Measurements from ENCODE around the gene YPEL3.
"Not testable (repeated sequence)": the region's sequence is repeated elsewhere in the genome, so short reads cannot be mapped to it uniquely, and the experiment has no call there.

Gene YPEL3

DNA sequence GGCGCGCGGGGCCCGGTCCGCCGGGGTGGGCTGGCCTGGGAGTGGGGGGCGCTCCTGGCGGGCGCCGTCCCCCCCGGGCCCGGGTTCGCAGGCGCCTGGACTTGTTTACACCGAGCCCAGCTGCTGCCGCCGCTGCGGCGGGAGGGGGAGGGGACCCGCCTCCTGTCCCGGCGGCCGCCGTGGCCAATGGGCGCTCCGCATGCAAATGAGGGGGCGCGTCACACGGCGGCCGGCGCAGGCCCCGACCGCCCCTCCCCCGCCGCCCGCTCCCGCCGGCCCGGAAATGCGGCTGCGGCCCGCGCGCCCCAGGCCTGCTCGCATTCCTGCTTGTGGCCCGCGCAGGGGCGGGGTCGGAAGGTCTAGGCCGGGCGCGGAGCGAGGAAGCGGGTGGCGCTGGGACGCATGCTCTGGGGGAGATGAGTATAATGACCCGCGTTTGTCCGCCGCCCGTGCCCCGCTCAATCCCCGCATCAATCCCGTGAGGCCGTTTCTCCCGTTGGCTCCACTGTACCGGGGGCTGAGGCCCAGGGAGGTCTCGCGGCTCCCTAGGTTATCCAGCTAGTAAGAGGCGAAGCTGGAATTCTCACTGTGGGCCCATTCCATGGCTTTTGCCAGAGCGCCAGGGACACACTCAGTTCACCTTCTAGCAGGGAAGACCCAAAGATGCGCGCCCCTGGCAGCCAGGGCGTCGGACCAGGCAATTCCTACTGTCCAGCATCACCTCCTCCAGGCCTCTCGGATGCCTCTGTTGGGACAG is at the start of gene YPEL3:
YPEL3 (minus strand) TSS at position 109 of the 757 bp plus-strand sequence. CDS start 731 bp downstream, outside the sequence.
- peak; percentile 83 to 85 for DNase-seq

DNA sequence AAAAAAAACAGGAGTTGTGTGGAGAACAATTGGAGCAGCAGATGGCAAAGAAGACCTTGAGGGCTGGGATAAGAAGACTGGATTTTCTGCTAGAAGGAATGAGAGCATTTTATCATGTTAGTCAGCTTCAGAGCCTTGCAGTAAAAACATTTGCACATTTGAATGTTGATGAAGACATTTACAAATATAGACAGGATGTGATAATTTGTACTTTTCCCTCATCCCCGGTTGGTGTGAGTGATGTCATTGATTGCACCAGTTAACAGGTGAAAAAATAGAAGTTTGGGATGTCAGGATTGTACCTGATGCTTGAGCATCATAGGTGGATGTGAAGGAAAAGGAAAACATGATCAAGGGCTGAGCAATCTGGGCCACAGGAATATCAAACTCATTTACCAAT is 49.6 kb upstream of the YPEL3 start:
- DNase-seq = no peak

- no peak for DNase-seq
Measured at GRCh38 chr16:30144917-30145316, 48.9 kb upstream of the YPEL3 start.

DNA sequence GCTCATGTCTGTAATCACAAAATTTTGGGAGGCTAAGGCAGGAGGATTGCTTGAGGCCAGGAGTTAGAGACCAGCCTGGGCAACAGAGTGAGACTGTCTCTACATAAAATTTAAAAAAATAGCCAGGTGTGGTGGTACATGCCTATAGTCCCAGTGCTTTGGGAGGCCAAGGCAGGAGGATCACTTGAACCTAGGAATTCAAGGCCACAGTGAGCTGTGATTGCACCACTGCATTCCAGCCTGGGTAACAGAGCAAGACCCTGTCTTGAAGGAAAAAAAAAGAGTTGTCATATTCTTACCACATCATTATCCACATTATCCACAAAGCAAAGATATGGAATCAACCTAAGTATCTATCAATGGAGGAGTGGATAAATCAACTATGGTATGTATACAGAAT is 48.0 kb upstream of the YPEL3 start:
- no peak for DNase-seq

- DNase-seq = no peak
Measured at GRCh38 chr16:30143347-30143702, 47.3 kb upstream of the YPEL3 start.

GRCh38 chr16:30142672-30143346 is 46.8 kb upstream of the YPEL3 start:
- DNase-seq = peak in 1 of 2 experiments; percentile 4

- DNase-seq = no peak
Measured at GRCh38 chr16:30141750-30142149, 45.7 kb upstream of the YPEL3 start.

DNA sequence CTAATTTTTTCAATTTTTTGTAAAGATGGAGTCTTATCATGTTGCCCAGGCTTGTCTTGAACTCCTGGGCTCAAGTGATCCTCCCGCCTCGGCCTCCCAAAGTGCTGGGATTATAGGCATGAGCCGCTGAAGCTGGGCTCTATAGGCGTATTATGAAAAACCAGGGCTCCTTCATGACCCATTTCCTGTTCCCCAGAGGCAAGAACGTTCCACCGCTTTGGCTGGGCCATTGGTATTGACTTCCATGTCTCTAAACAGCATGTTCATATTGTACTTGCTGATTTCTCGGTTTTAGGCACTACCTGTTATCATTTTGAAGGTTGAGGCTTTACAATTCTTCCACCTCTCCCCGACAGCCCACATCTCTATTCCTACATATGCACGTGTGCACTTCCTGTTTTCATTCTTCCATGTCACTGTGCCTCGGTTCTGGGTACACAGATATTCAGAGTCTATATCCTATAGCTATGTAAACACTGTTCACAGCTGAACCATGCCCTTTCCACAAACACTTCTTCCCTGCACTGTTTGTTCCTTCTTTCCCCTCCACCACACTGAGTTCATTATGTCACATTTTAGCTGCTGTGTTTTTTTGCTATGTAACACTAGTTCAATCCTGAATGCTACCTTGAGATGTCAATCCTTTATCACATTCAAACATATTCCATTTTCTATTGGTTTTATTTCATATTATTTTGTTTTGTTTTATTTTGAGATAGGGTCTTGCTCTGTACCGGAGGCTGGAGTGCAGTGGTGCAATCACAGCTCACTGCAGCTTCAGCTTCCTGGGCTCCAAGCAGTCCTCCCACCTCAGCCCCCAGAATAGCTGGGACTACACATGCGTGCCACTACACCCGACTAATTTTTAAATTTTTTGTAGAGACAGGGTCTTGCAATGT is 43.8 kb upstream of the YPEL3 start:
- peak; percentile 40 to 57 for DNase-seq

- DNase-seq = no peak
Measured at GRCh38 chr16:30137897-30138296, 41.9 kb upstream of the YPEL3 start.

DNA sequence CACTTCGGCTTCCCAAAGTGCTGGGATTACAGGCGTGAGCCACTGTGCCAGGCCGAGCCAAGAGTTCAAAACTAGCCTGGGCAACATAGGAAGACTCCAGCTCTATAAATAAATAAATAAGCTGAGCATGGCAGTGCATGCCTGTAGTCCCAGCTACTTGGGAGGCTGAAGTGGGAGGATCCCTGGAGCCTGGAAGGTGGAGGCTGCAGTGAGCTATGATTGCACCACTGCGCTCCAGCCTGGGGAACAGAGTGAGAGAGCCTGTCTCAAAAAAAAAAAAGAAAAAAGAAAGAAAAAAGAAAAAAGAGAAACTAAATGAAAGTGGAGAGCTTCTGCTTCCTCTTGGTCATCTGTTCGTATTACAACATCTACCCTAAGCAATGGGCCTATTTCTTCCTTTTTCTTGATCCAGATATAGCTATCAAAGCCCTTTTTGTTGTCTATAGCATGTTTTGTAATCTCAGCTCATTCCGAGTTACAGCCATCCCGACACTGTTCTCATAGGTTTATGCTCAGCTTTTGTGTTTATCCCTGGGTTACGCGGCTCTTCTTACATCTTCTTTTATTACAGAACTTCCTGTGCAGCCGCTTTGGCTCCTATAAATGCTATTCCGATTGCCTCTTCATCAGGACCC is 41.1 kb upstream of the YPEL3 start:
- no peak for DNase-seq

DNA sequence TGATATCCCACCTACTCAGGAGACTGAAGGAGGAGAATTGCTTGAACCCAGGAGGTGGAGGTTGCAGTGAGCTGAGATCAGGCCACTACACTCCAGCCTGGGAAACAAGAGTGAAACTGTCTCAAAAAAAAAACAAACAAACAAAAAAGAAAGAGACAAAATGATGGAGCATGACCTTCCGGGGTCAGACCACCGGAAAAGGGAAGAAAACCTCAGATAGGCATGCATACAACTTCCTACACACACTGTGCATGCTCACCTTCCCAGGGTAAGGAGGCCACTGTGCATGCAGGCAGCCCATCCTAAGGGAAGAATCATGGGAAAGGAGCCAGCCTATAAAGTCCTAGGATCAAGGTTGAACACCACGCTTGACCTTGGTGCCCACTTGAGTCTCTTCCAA is 36.6 kb upstream of the YPEL3 start:
- no peak for DNase-seq

DNA sequence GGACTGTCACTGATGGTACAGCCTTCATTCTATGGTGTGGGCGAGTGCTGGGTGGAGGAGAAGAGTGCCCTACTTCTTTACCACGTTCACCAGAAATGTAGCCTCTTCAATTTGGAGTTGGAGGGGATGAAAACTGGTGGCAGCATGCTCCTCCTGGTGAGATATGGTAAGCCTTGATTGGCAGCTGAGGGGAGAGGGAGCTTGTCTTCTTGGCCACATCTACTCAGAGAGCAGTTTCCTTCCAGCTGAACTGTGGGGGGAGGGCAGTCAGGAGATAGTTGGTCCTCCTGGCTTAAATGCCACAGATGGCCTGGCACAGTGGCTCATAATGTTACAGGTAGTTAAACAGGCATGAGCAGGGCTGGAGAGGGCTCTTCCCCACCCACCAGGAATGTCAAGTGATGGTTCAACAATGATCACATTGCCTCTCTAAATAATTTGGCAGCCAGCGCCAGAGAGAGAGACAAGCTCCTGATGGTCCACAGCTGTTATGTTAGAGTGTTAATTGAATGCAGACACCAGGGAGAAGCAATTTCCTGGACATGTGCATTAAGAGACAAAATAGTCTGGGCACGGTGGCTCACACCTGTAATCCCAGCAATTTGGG is 36.0 kb upstream of the YPEL3 start:
- peak; percentile 26 to 70 for DNase-seq

GRCh38 chr16:30127993-30128392 is 32.0 kb upstream of the YPEL3 start:
- DNase-seq = no peak

DNA sequence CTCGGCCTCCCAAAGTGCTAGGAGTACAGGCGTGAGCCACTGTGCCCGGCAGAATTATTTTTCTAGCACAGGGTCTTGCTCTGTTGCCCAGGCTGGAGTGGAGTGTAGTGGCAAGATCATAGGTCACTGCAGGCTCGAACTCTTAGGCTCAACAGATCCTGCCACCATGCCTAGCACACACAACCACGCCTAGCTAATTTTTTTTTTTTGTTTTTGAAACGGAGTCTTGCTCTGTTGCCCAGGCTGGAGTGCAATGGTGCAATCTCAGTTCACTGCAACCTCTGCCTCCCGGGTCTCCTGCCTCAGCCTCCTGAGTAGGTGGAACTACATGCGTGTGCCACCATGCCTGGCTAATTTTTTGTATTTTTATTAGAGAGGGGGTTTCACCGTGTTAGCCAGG is 29.7 kb upstream of the YPEL3 start:
- not testable (repeated sequence) for DNase-seq

GRCh38 chr16:30124985-30125379 is 29.0 kb upstream of the YPEL3 start:
- DNase-seq = no peak

DNA sequence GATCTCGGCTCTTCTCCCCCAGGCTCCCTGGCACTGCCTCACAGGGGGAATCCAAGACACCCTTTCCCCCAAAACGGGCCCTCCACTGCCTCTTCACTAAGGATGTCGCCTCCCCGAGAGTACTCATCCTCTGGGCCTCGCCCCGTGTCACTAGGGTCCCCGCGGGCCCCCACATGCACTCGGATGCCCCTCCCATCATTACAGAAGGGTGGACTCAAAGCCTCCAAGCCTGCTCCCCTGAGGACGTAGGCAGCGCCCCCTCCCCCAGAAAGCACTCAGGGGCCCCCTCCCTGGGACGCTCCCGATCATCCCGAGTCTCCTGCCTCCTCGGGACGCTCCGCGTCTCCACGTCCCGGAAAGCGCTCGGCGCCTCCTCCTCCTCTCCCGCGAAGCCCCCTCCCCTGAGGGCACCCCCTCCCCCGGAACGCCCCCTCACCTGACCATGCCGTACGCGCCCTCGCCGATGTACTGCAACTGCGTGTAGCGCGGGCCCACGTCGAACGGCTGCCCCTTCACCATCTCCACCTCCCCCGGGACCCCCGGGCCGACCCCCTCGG is 26.7 kb upstream of the YPEL3 start:
- DNase-seq = no peak

GRCh38 chr16:30121741-30122571 is 25.9 kb upstream of the YPEL3 start:
- DNase-seq = no peak

DNA sequence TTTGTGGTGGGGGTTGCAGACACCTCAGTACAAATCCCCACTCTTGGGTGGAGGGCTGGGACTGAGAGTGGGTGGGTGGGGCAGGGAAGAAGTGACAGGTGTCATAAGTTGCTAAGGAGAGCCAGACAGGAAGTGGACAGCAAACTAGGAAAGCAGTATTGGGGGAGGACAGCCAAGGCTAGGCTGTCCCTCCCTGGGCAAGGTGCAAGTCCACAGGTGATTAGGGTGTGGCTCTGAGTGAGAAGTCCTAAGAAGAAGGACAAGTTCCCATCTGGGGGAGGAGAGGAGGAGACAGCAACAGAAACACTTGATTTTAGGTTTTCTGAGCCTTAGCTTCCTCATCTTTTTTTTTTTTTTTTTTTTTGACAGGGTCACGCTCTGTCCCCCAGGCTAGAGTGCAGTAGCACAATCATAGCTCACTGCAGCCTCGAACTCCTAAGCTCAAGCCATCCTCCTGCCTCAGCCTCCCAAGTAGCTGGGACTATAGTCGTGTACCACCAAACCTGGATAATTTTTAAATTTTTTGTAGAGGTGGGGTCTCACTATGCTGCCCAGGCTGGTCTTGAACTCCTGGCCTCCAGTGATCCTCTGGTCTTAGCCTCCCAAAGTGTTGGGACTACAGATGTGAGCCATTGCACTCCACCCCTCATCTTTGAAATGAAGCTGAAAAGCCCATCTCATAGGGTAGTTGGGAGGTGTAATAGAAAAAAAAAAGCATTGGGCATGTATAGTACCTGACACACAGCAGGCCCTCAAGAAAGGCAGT is 24.5 kb upstream of the YPEL3 start:
- DNase-seq = no peak

- no peak for DNase-seq
Measured at GRCh38 chr16:30119428-30119827, 23.4 kb upstream of the YPEL3 start.

DNA sequence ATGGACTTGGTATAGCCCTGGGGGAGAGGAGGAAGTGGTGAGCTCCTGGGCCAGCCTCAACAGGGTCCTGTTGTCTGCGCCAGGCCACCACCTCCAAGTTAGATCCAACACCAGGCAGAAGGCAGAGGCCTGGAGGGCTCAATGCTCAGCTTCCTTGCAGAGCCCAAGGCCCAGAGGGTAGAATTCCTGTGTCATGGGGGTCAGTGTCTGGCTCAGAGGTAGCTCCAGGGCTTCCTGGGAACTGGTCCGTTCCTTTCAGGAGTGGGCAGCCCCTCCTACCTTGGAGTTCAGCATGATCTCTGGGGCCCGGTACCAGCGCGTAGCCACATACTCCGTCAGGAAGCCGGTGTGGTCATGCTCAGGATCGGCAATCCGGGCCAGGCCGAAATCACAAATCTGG is 21.8 kb upstream of the YPEL3 start:
- no peak for DNase-seq

Measured in SHP77 (cell line).